Omental fat pad (tissue), 4 donors: ENCODE measurements around the gene NRAS. TPM values are rescaled to one million over a fixed set of nuclear protein-coding genes. Genes with fewer than 3 reads are reported as not detected.

Source experiments
- ATAC-seq: fragments of 150-250 bp; one replicate; pipeline ENCODE4 v1.9.1; 2016; ENCODE audit warnings: mild to moderate bottlenecking, moderate library complexity; ENCODE audit not compliant: low FRiP score
- DNase-seq: peaks from one replicate; pipeline ENCODE4 v3.0.0-alpha.2; 2019; ENCODE audit warnings: low spot score
- small RNA-seq: library from RNA; depleted of rRNA; stranded (forward); fragments of <200 nt; gene quantifications from one replicate; pipeline ENCODE3, GENCODE V24; 2016
- total RNA-seq, 4 donors: library from RNA; depleted of rRNA; stranded (reverse); fragments of >200 nt; gene quantifications; one replicate each; pipeline ENCODE4 v1.1.0, GENCODE V29; 2016
- TF ChIP-seq, protein P1 (sequence below), 3 donors: fragments of 450-650 bp; IDR thresholded peaks; one replicate each; pipeline ENCODE4 v1.5.1; 2016 to 2017; ENCODE audit warnings: antibody characterized with exemption in 3 of 3, mild to moderate bottlenecking in 3 of 3, moderate library complexity in 2 of 3

NRAS gene
- total RNA-seq, 4 donors from 2014 or later: 24.1 to 46.2 (median 31.9) TPM

- TF ChIP-seq, protein P1, sequence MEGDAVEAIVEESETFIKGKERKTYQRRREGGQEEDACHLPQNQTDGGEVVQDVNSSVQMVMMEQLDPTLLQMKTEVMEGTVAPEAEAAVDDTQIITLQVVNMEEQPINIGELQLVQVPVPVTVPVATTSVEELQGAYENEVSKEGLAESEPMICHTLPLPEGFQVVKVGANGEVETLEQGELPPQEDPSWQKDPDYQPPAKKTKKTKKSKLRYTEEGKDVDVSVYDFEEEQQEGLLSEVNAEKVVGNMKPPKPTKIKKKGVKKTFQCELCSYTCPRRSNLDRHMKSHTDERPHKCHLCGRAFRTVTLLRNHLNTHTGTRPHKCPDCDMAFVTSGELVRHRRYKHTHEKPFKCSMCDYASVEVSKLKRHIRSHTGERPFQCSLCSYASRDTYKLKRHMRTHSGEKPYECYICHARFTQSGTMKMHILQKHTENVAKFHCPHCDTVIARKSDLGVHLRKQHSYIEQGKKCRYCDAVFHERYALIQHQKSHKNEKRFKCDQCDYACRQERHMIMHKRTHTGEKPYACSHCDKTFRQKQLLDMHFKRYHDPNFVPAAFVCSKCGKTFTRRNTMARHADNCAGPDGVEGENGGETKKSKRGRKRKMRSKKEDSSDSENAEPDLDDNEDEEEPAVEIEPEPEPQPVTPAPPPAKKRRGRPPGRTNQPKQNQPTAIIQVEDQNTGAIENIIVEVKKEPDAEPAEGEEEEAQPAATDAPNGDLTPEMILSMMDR (IDR thresholded peaks at IDR 0.05): no peak
- ATAC-seq: peak; percentile 53
- DNase-seq: no peak
Measured at GRCh38 chr1:114669562-114670082, 46.9 kb downstream of the NRAS start, which contains the start of gene DENND2C. DENND2C (minus strand) TSS chr1:114670049; CDS start chr1:114625984, 44,065 bp downstream.

GRCh38 chr1:114668784-114669561, 47.6 kb downstream of the NRAS start:
- peak; percentile 41 for ATAC-seq
- TF ChIP-seq, protein P1 (IDR thresholded peaks at IDR 0.05): no peak

GRCh38 chr1:114668373-114668772, 48.2 kb downstream of the NRAS start:
- TF ChIP-seq, protein P1 (IDR thresholded peaks at IDR 0.05): no peak
- no peak for ATAC-seq

More at GRCh38 chr1:114668784-114669561, 47.6 kb downstream of the NRAS start:
- peak; percentile 24 for DNase-seq

GRCh38 chr1:114666954-114667353, 49.6 kb downstream of the NRAS start:
- ATAC-seq (no peak), DNase-seq (no peak)
- TF ChIP-seq, protein P1 (IDR thresholded peaks at IDR 0.05): no peak

More at GRCh38 chr1:114668373-114668772, 48.2 kb downstream of the NRAS start:
- no peak for DNase-seq

DNA sequence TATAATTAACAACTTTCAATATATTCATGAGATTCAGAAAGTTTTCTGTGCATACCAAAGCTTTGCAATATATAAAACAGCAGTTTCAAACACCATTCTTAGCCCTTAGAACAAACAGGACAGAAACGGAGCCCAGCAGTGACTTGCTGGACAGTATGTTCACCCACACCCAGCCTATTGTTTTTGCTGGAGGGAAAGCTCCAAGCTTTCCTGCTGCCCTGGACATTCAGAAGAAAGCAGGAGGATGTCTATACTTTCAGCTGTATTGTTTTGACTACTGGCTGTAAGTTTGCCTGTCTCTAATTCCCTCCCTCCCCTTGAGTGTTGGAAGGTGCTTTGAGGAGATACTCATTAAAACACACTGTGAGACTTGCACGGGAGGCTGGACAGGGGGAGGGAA, 56.3 kb downstream of the NRAS start:
- TF ChIP-seq, protein P1 (IDR thresholded peaks at IDR 0.05): no peak
- ATAC-seq (no peak), DNase-seq (no peak)

Small RNAs within 50 kb of the gene (small RNA-seq; reads per million reads assigned to genes)
- gene RN7SL432P: not detected
- not detected for gene RNY1P13

Other genes with a start within 250 kb of the NRAS start
- gene TRIM33, start 205.6 kb downstream of the NRAS start, total RNA-seq: 10 to 100 TPM; 29.2 to 40.7 (median 33.7) TPM
- 10 to 100 TPM; 32.3 to 54.3 (median 35.6) TPM for gene BCAS2, start 135.2 kb downstream of the NRAS start, total RNA-seq
- 1 to 10 TPM; 1.9 to 6.6 (median 3.1) TPM for gene DENND2C, start 46.7 kb downstream of the NRAS start, total RNA-seq
- gene AMPD1, start 21.2 kb downstream of the NRAS start, total RNA-seq: not detected
- 1,000 to 10,000 TPM in 3 of 4 donors, 100 to 1,000 TPM in 1; 879 to 1,224 (median 1,011) TPM for gene CSDE1, start 41.2 kb upstream of the NRAS start, total RNA-seq
- gene SIKE1, start 63.9 kb upstream of the NRAS start, total RNA-seq: 10 to 100 TPM; 27.0 to 58.0 (median 38.7) TPM
- under 1 TPM in 2 of 4 donors, not detected in 2; 0.38 to 0.56 TPM for gene SYCP1, start 138.1 kb upstream of the NRAS start, total RNA-seq